Activated CD4-positive, alpha-beta memory T cell treated with anti-CD3 and anti-CD28 coated beads for 36 hours (primary cell): ENCODE data around the gene MISP. TPM values are rescaled to one million over a fixed set of nuclear protein-coding genes. Genes with fewer than 3 reads are reported as not detected.
"Not testable (repeated sequence)": the region's sequence is repeated elsewhere in the genome, so short reads cannot be mapped to it uniquely, and the experiment has no call there.

Experiments used
- CTCF ChIA-PET: fragments of 350-600 bp; sonication (Branson Sonifier 250); formaldehyde crosslinking; loops from one replicate; lab custom pipeline; 2021; ENCODE audit warnings: antibody characterized with exemption, inconsistent platforms; lab: Charles Lee
- POLR2A ChIA-PET: fragments of 350-600 bp; sonication (Branson Sonifier 250); formaldehyde crosslinking; loops from one replicate; lab custom pipeline; 2021; ENCODE audit warnings: antibody characterized with exemption; lab: Charles Lee
- DNase-seq: peaks from one replicate; pipeline ENCODE4 v3.0.0-alpha.2; 2020
- H3K27ac Mint-ChIP-seq: one replicate; pipeline ENCODE4 v1.8.0; 2021; ENCODE audit warnings: mixed read lengths
- H3K27me3 Mint-ChIP-seq: one replicate; pipeline ENCODE4 v1.8.0; 2021; ENCODE audit warnings: mixed read lengths
- H3K36me3 Mint-ChIP-seq: one replicate; pipeline ENCODE4 v1.8.0; 2021; ENCODE audit warnings: mixed read lengths
- H3K4me1 Mint-ChIP-seq: one replicate; pipeline ENCODE4 v1.8.0; 2021; ENCODE audit warnings: low read depth, mixed read lengths
- H3K4me3 Mint-ChIP-seq: one replicate; pipeline ENCODE4 v1.8.0; 2021; ENCODE audit warnings: mild to moderate bottlenecking, mixed read lengths
- H3K9me3 Mint-ChIP-seq: one replicate; pipeline ENCODE4 v1.8.0; 2021; ENCODE audit warnings: mixed read lengths
- intact Hi-C: fragments of 100-400 bp; cut with micrococcal nuclease; formaldehyde crosslinking; loops from one replicate; pipeline ENCODE4 v1.15.1; 2023
- total RNA-seq, 2 experiments: library from RNA; stranded (reverse); gene quantifications; one replicate each; pipeline ENCODE4 v1.2.3, GENCODE V29; 2021

The MISP gene
- not detected for total RNA-seq

GRCh38 chr19:750640-751423 is at the start of gene MISP:
MISP (plus strand) TSS chr19:751112; CDS start chr19:756947, 5,835 bp downstream.
- no peak for DNase-seq
- intact Hi-C loops, result no loop called here
- ChIA-PET POLR2A (no interaction called here), CTCF (no interaction called here)
- Mint-ChIP-seq H3K9me3 (peaks cover 4% of the 10 kb centered on the region), H3K27me3 (no peaks in the 10 kb centered on the region), H3K36me3 (no peaks in the 10 kb centered on the region), H3K27ac (no peak within 1 kb of the TSS), H3K4me3 (no peak within 1 kb of the TSS), H3K4me1 (no peaks in the 10 kb centered on the region)

GRCh38 chr19:702847-703246 is 48.1 kb upstream of the MISP start:
- ChIA-PET POLR2A (interaction anchor here (1.0 kb wide), 1 partner anchor 362 kb away, joined by 3 read pairs; no protein-coding TSS in a partner anchor), CTCF (interaction anchor here (0.6 kb wide), 1 partner anchor 30 kb away, joined by 4 read pairs; no protein-coding TSS in a partner anchor)
- H3K36me3 Mint-ChIP-seq, H3K9me3 Mint-ChIP-seq, H3K4me1 Mint-ChIP-seq, H3K27me3 Mint-ChIP-seq, H3K27ac Mint-ChIP-seq, DNase-seq, H3K4me3 Mint-ChIP-seq, intact Hi-C loops: not testable (repeated sequence)

- H3K4me3 Mint-ChIP-seq, result peak overlapping the region; percentile 16
- H3K4me1 Mint-ChIP-seq, result peaks cover 8% of the 10 kb centered on the region
Observed at GRCh38 chr19:703329-703650, 47.6 kb upstream of the MISP start.

GRCh38 chr19:703651-704446 is 47.1 kb upstream of the MISP start:
- no peaks in the 10 kb centered on the region for H3K36me3 Mint-ChIP-seq
- H3K27me3 Mint-ChIP-seq, result peaks cover 7% of the 10 kb centered on the region
- intact Hi-C loops, result no loop called here
- H3K9me3 Mint-ChIP-seq, result no peaks in the 10 kb centered on the region
- CTCF ChIA-PET, result no interaction called here
- DNase-seq, result peak; percentile 78
- POLR2A ChIA-PET, result interaction anchor here (1.0 kb wide), 1 partner anchor 361 kb away, joined by 3 read pairs; no protein-coding TSS in a partner anchor
- H3K4me1 Mint-ChIP-seq, result peaks cover 8% of the 10 kb centered on the region
- no peak overlapping the region for H3K4me3 Mint-ChIP-seq
- no peak overlapping the region for H3K27ac Mint-ChIP-seq

More at GRCh38 chr19:703329-703650, 47.6 kb upstream of the MISP start:
- no peak for DNase-seq
- Mint-ChIP-seq H3K9me3 (no peaks in the 10 kb centered on the region), H3K27ac (no peak overlapping the region), H3K36me3 (no peaks in the 10 kb centered on the region), H3K27me3 (peaks cover 7% of the 10 kb centered on the region)
- ChIA-PET POLR2A (interaction anchor here (1.0 kb wide), 1 partner anchor 362 kb away, joined by 3 read pairs; no protein-coding TSS in a partner anchor), CTCF (interaction anchor here (0.6 kb wide), 1 partner anchor 31 kb away, joined by 4 read pairs; no protein-coding TSS in a partner anchor)
- intact Hi-C loops, result no loop called here

GRCh38 chr19:704447-704741 is 46.5 kb upstream of the MISP start:
- no peak for DNase-seq
- H3K36me3 Mint-ChIP-seq, result no peaks in the 10 kb centered on the region
- intact Hi-C loops, result no loop called here
- ChIA-PET POLR2A (no interaction called here), CTCF (no interaction called here)
- no peaks in the 10 kb centered on the region for H3K9me3 Mint-ChIP-seq
- H3K27ac Mint-ChIP-seq, result no peak overlapping the region
- H3K4me3 Mint-ChIP-seq, result no peak overlapping the region
- H3K27me3 Mint-ChIP-seq, result peaks cover 7% of the 10 kb centered on the region
- H3K4me1 Mint-ChIP-seq, result peaks cover 8% of the 10 kb centered on the region

- DNase-seq, result no peak
- H3K36me3 Mint-ChIP-seq, result no peaks in the 10 kb centered on the region
- intact Hi-C loops, result no loop called here
- H3K27ac Mint-ChIP-seq, result no peak within 1 kb of the TSS
- H3K4me1 Mint-ChIP-seq, result peaks cover 5% of the 10 kb centered on the region
- ChIA-PET POLR2A (no interaction called here), CTCF (interaction anchor here (1.0 to 1.5 kb wide), 2 partner anchors 28 to 29 kb away, joined by 3 to 4 read pairs; no protein-coding TSS in a partner anchor)
- no peaks in the 10 kb centered on the region for H3K9me3 Mint-ChIP-seq
- H3K27me3 Mint-ChIP-seq, result peaks cover 18% of the 10 kb centered on the region
- H3K4me3 Mint-ChIP-seq, result no peak within 1 kb of the TSS
Observed at GRCh38 chr19:708154-709143, 42.5 kb upstream of the MISP start, which contains the start of gene PALM. PALM (plus strand) TSS chr19:708935; CDS start chr19:709147, 212 bp downstream.

- H3K4me3 Mint-ChIP-seq, result no peak overlapping the region
- DNase-seq, result no peak
- peaks cover 18% of the 10 kb centered on the region for H3K27me3 Mint-ChIP-seq
- ChIA-PET CTCF (no interaction called here), POLR2A (no interaction called here)
- intact Hi-C loops, result no loop called here
- no peaks in the 10 kb centered on the region for H3K36me3 Mint-ChIP-seq
- H3K9me3 Mint-ChIP-seq, result no peaks in the 10 kb centered on the region
- H3K27ac Mint-ChIP-seq, result no peak overlapping the region
- peaks cover 3% of the 10 kb centered on the region for H3K4me1 Mint-ChIP-seq
Observed at GRCh38 chr19:709196-709964, 41.5 kb upstream of the MISP start.

GRCh38 chr19:709965-710571 is 40.8 kb upstream of the MISP start:
- Mint-ChIP-seq H3K4me1 (peaks cover 3% of the 10 kb centered on the region), H3K27me3 (peaks cover 18% of the 10 kb centered on the region), H3K4me3 (no peak overlapping the region), H3K36me3 (no peaks in the 10 kb centered on the region), H3K9me3 (no peaks in the 10 kb centered on the region), H3K27ac (no peak overlapping the region)
- DNase-seq, result no peak
- intact Hi-C loops, result no loop called here
- POLR2A ChIA-PET, result no interaction called here
- CTCF ChIA-PET, result no interaction called here

- ChIA-PET POLR2A (no interaction called here), CTCF (interaction anchor here (0.7 kb wide), 1 partner anchor 122 kb away, joined by 3 read pairs; no protein-coding TSS in a partner anchor)
- Mint-ChIP-seq H3K9me3 (peaks cover 7% of the 10 kb centered on the region), H3K4me3 (no peak overlapping the region), H3K27ac (no peak overlapping the region), H3K27me3 (peaks cover 25% of the 10 kb centered on the region), H3K4me1 (no peaks in the 10 kb centered on the region), H3K36me3 (peaks cover 1% of the 10 kb centered on the region)
- no peak for DNase-seq
- intact Hi-C loops, result no loop called here
Observed at GRCh38 chr19:710767-711166, 40.1 kb upstream of the MISP start.

GRCh38 chr19:711254-711653 is 39.7 kb upstream of the MISP start:
- Mint-ChIP-seq H3K4me1 (no peaks in the 10 kb centered on the region), H3K4me3 (no peak overlapping the region), H3K27me3 (peaks cover 26% of the 10 kb centered on the region), H3K9me3 (peaks cover 8% of the 10 kb centered on the region), H3K36me3 (peaks cover 1% of the 10 kb centered on the region), H3K27ac (no peak overlapping the region)
- DNase-seq, result no peak
- ChIA-PET CTCF (interaction anchor here (0.7 kb wide), 1 partner anchor 122 kb away, joined by 3 read pairs; no protein-coding TSS in a partner anchor), POLR2A (no interaction called here)
- intact Hi-C loops, result no loop called here

- ChIA-PET POLR2A (no interaction called here), CTCF (no interaction called here)
- intact Hi-C loops, result no loop called here
- no peak overlapping the region for H3K4me3 Mint-ChIP-seq
- H3K27ac Mint-ChIP-seq, result no peak overlapping the region
- no peak for DNase-seq
- H3K36me3 Mint-ChIP-seq, result peaks cover 1% of the 10 kb centered on the region
- peaks cover 8% of the 10 kb centered on the region for H3K9me3 Mint-ChIP-seq
- no peaks in the 10 kb centered on the region for H3K4me1 Mint-ChIP-seq
- peaks cover 27% of the 10 kb centered on the region for H3K27me3 Mint-ChIP-seq
Observed at GRCh38 chr19:715347-715746, 35.6 kb upstream of the MISP start.
